ENCODE data around the gene KL.

- no peak for TF ChIP-seq POLR2A (IDR thresholded peaks at IDR 0.05)
- TF ChIP-seq CTCF (IDR thresholded peaks at IDR 0.05): no peak
Measured at GRCh38 chr13:33050161-33050560, 33.9 kb downstream of the KL start.
